ENCODE measurements around the gene CAPZB.

The CAPZB gene

DNA sequence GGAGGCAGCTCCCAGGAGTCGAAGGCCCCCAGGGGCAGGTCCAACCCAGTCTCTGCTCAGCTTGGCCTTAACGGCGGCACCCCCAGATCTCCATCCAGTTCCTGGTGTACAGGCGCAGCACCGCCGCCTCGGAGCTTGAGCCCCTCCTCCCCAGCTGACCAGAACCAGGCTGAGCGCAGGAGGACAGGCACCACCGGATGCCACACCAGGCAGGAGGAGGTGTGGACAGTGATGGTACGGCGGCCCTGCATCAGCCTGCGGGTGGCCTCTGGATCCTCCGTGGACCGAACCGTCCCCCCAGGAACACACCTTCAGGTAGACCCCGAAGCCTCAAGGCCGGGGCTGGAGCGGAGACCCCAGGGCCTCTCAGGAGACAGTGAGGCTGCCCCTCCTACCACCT, 156.9 kb downstream of the CAPZB start:
- Histone ChIP-seq H3K4me1 (ENCODE audit: insufficient read depth, low read length) (no peaks in the 10 kb centered on the region), H3K27ac (ENCODE audit: low read length) (no peak overlapping the region), H2AFZ (ENCODE audit: low read depth, low read length) (no peak overlapping the region), H3K9me3 (ENCODE audit: insufficient read depth, low read length, severe bottlenecking) (no peaks in the 10 kb centered on the region), H3K79me2 (ENCODE audit: insufficient read depth, low read length) (no peaks in the 10 kb centered on the region), H3K4me2 (ENCODE audit: insufficient read depth, low read length) (no peak overlapping the region), H3K9ac (ENCODE audit: low read depth, low read length) (no peak overlapping the region), H3K36me3 (ENCODE audit: insufficient read depth, low read length) (peaks cover 25% of the 10 kb centered on the region), H4K20me1 (ENCODE audit: insufficient read depth, low read length) (no peaks in the 10 kb centered on the region; the same call in 1 of the 2 replicates), H3K4me3 (ENCODE audit: low read depth in 1 of 2, low read length in 2 of 2) (no peak overlapping the region), H3K27me3 (ENCODE audit: insufficient read depth, low read length, poor library complexity) (no peaks in the 10 kb centered on the region)
- DNase-seq = no peak
- no peak for TF ChIP-seq EZH2 (IDR thresholded peaks at IDR 0.05; ENCODE audit: borderline replicate concordance, low read depth, low read length, severe bottlenecking)
- TF ChIP-seq, protein P1, sequence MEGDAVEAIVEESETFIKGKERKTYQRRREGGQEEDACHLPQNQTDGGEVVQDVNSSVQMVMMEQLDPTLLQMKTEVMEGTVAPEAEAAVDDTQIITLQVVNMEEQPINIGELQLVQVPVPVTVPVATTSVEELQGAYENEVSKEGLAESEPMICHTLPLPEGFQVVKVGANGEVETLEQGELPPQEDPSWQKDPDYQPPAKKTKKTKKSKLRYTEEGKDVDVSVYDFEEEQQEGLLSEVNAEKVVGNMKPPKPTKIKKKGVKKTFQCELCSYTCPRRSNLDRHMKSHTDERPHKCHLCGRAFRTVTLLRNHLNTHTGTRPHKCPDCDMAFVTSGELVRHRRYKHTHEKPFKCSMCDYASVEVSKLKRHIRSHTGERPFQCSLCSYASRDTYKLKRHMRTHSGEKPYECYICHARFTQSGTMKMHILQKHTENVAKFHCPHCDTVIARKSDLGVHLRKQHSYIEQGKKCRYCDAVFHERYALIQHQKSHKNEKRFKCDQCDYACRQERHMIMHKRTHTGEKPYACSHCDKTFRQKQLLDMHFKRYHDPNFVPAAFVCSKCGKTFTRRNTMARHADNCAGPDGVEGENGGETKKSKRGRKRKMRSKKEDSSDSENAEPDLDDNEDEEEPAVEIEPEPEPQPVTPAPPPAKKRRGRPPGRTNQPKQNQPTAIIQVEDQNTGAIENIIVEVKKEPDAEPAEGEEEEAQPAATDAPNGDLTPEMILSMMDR (IDR thresholded peaks at IDR 0.05; ENCODE audit: borderline replicate concordance, extremely low read depth, low read length, poor library complexity, severe bottlenecking) = no peak
- ATAC-seq (ENCODE audit: insufficient read depth, low read depth) = no peak

DNA sequence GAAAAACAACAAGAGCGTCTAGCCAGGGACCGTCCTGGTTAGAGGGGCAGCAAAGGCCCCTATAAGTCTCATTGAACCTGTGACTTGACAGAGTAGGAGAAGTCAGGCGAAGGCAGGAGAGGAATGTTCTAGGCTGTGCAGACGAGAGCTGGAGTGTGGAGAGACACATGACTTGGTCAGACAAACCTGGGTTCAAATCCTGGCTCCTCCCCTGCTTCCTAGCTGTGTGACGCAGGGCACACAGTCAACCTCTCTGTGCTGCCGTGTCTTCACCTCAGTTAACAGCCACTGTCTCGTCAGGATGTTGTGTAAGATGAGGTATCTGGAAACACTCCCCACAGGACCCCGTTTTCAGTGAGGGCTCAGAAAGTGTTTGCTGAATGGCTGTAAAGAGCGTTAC, 157.6 kb downstream of the CAPZB start:
- H2AFZ ChIP-seq (ENCODE audit: low read depth, low read length) = no peak overlapping the region
- H4K20me1 ChIP-seq (ENCODE audit: insufficient read depth, low read length) = no peaks in the 10 kb centered on the region; the same call in 1 of the 2 replicates
- no peak for TF ChIP-seq EZH2 (IDR thresholded peaks at IDR 0.05; ENCODE audit: borderline replicate concordance, low read depth, low read length, severe bottlenecking)
- TF ChIP-seq, protein P1 (IDR thresholded peaks at IDR 0.05; ENCODE audit: borderline replicate concordance, extremely low read depth, low read length, poor library complexity, severe bottlenecking) = no peak
- peaks cover 25% of the 10 kb centered on the region for H3K36me3 ChIP-seq (ENCODE audit: insufficient read depth, low read length)
- no peak overlapping the region for H3K4me3 ChIP-seq (ENCODE audit: low read depth in 1 of 2, low read length in 2 of 2)
- H3K27me3 ChIP-seq (ENCODE audit: insufficient read depth, low read length, poor library complexity) = no peaks in the 10 kb centered on the region
- no peak overlapping the region for H3K4me2 ChIP-seq (ENCODE audit: insufficient read depth, low read length)
- ATAC-seq (ENCODE audit: insufficient read depth, low read depth) (no peak), DNase-seq (no peak)
- H3K4me1 ChIP-seq (ENCODE audit: insufficient read depth, low read length) = no peaks in the 10 kb centered on the region
- no peaks in the 10 kb centered on the region for H3K79me2 ChIP-seq (ENCODE audit: insufficient read depth, low read length)
- H3K9ac ChIP-seq (ENCODE audit: low read depth, low read length) = no peak overlapping the region
- no peaks in the 10 kb centered on the region for H3K9me3 ChIP-seq (ENCODE audit: insufficient read depth, low read length, severe bottlenecking)
- H3K27ac ChIP-seq (ENCODE audit: low read length) = no peak overlapping the region

GRCh38 chr1:19327301-19327700, 158.0 kb downstream of the CAPZB start:
- Histone ChIP-seq H3K9ac (ENCODE audit: low read depth, low read length) (no peak overlapping the region), H3K4me3 (ENCODE audit: low read depth in 1 of 2, low read length in 2 of 2) (no peak overlapping the region), H2AFZ (ENCODE audit: low read depth, low read length) (no peak overlapping the region), H4K20me1 (ENCODE audit: insufficient read depth, low read length) (no peaks in the 10 kb centered on the region; the same call in 1 of the 2 replicates), H3K9me3 (ENCODE audit: insufficient read depth, low read length, severe bottlenecking) (no peaks in the 10 kb centered on the region), H3K79me2 (ENCODE audit: insufficient read depth, low read length) (no peaks in the 10 kb centered on the region), H3K36me3 (ENCODE audit: insufficient read depth, low read length) (peaks cover 25% of the 10 kb centered on the region), H3K4me2 (ENCODE audit: insufficient read depth, low read length) (no peak overlapping the region), H3K27ac (ENCODE audit: low read length) (no peak overlapping the region), H3K4me1 (ENCODE audit: insufficient read depth, low read length) (no peaks in the 10 kb centered on the region), H3K27me3 (ENCODE audit: insufficient read depth, low read length, poor library complexity) (no peaks in the 10 kb centered on the region)
- DNase-seq (no peak), ATAC-seq (ENCODE audit: insufficient read depth, low read depth) (no peak)
- no peak for TF ChIP-seq EZH2 (IDR thresholded peaks at IDR 0.05; ENCODE audit: borderline replicate concordance, low read depth, low read length, severe bottlenecking)
- TF ChIP-seq, protein P1 (IDR thresholded peaks at IDR 0.05; ENCODE audit: borderline replicate concordance, extremely low read depth, low read length, poor library complexity, severe bottlenecking) = no peak

GRCh38 chr1:19326748-19327065, 158.6 kb downstream of the CAPZB start:
- H3K4me2 ChIP-seq (ENCODE audit: insufficient read depth, low read length) = no peak overlapping the region
- H3K4me1 ChIP-seq (ENCODE audit: insufficient read depth, low read length) = no peaks in the 10 kb centered on the region
- ATAC-seq (ENCODE audit: insufficient read depth, low read depth) = no peak
- H3K27ac ChIP-seq (ENCODE audit: low read length) = no peak overlapping the region
- H3K79me2 ChIP-seq (ENCODE audit: insufficient read depth, low read length) = no peaks in the 10 kb centered on the region
- H3K9me3 ChIP-seq (ENCODE audit: insufficient read depth, low read length, severe bottlenecking) = no peaks in the 10 kb centered on the region
- TF ChIP-seq EZH2 (IDR thresholded peaks at IDR 0.05; ENCODE audit: borderline replicate concordance, low read depth, low read length, severe bottlenecking) = no peak
- TF ChIP-seq, protein P1 (IDR thresholded peaks at IDR 0.05; ENCODE audit: borderline replicate concordance, extremely low read depth, low read length, poor library complexity, severe bottlenecking) = no peak
- H3K9ac ChIP-seq (ENCODE audit: low read depth, low read length) = no peak overlapping the region
- no peak overlapping the region for H3K4me3 ChIP-seq (ENCODE audit: low read depth in 1 of 2, low read length in 2 of 2)
- H3K36me3 ChIP-seq (ENCODE audit: insufficient read depth, low read length) = peaks cover 25% of the 10 kb centered on the region
- no peak for DNase-seq
- H3K27me3 ChIP-seq (ENCODE audit: insufficient read depth, low read length, poor library complexity) = no peaks in the 10 kb centered on the region
- H2AFZ ChIP-seq (ENCODE audit: low read depth, low read length) = no peak overlapping the region
- no peaks in the 10 kb centered on the region for H4K20me1 ChIP-seq (ENCODE audit: insufficient read depth, low read length)

All from DND-41 (cell line).